NCI-H1694 (cell line): ENCODE results near the gene PHAF1.

Source experiments
- DNase-seq: peaks from one replicate; lab custom pipeline; 2025; lab: John Stamatoyannopoulos, UW

Gene PHAF1

GRCh38 chr16:67109407-67110135 is at the start of gene PHAF1:
Gene PHAF1, plus strand, starts transcription at chr16:67109941. Its CDS starts 235 bp downstream, at chr16:67110176.
- peak; percentile 48 for DNase-seq

GRCh38 chr16:67063008-67063407 is 46.7 kb upstream of the PHAF1 start:
- DNase-seq = no peak

GRCh38 chr16:67068212-67068753 is 41.5 kb upstream of the PHAF1 start:
- DNase-seq = no peak

- DNase-seq = no peak
Measured at GRCh38 chr16:67071476-67072048, 38.2 kb upstream of the PHAF1 start.

GRCh38 chr16:67075331-67075730 is 34.4 kb upstream of the PHAF1 start:
- no peak for DNase-seq

- no peak for DNase-seq
Measured at GRCh38 chr16:67077871-67078270, 31.9 kb upstream of the PHAF1 start.

- DNase-seq = no peak
Measured at GRCh38 chr16:67082100-67082499, 27.6 kb upstream of the PHAF1 start.

- no peak for DNase-seq
Measured at GRCh38 chr16:67082891-67083290, 26.9 kb upstream of the PHAF1 start.

- no peak for DNase-seq
Measured at GRCh38 chr16:67084345-67085028, 25.3 kb upstream of the PHAF1 start.

GRCh38 chr16:67086822-67087221 is 22.9 kb upstream of the PHAF1 start:
- no peak for DNase-seq

GRCh38 chr16:67087291-67087690 is 22.4 kb upstream of the PHAF1 start:
- no peak for DNase-seq

- no peak for DNase-seq
Measured at GRCh38 chr16:67087803-67088202, 21.9 kb upstream of the PHAF1 start.

GRCh38 chr16:67088551-67088950 is 21.2 kb upstream of the PHAF1 start:
- DNase-seq = no peak

- no peak for DNase-seq
Measured at GRCh38 chr16:67089101-67089500, 20.6 kb upstream of the PHAF1 start.

GRCh38 chr16:67091906-67092566 is 17.7 kb upstream of the PHAF1 start:
- no peak for DNase-seq

GRCh38 chr16:67093098-67093726 is 16.5 kb upstream of the PHAF1 start:
- no peak for DNase-seq

- no peak for DNase-seq
Measured at GRCh38 chr16:67098599-67098998, 11.1 kb upstream of the PHAF1 start.

GRCh38 chr16:67100569-67101310 is 9.0 kb upstream of the PHAF1 start:
- DNase-seq = no peak

GRCh38 chr16:67101311-67102082 is 8.2 kb upstream of the PHAF1 start:
- DNase-seq = no peak

- DNase-seq = no peak
Measured at GRCh38 chr16:67104061-67104460, 5.7 kb upstream of the PHAF1 start.
